KMS-11 (cell line): ENCODE measurements around the gene CERS4.
A peak's percentile ranks its signal among the peaks of the same experiment; 100 is the strongest.

Experiments used
- H2AFZ ChIP-seq: fragments of 200-600 bp; sonication (generic); 2 replicates; pipeline ENCODE4 v1.6.1; 2016; ENCODE audit warnings: antibody characterized with exemption, mixed run types, low read depth
- H3K27ac ChIP-seq: fragments of 200-600 bp; sonication (generic); 2 replicates; pipeline ENCODE4 v1.6.1; 2016; ENCODE audit warnings: mild to moderate bottlenecking, mixed run types
- H3K27me3 ChIP-seq: fragments of 200-600 bp; sonication (generic); 2 replicates; pipeline ENCODE4 v1.6.1; 2017; ENCODE audit warnings: mild to moderate bottlenecking, low read depth, mixed run types, moderate library complexity; ENCODE audit not compliant: insufficient read depth
- H3K36me3 ChIP-seq: fragments of 200-600 bp; sonication (generic); 2 replicates; pipeline ENCODE4 v1.6.1; 2017; ENCODE audit warnings: mild to moderate bottlenecking, mixed run types; ENCODE audit not compliant: insufficient read depth
- H3K4me1 ChIP-seq: fragments of 200-600 bp; sonication (generic); 2 replicates; pipeline ENCODE4 v1.6.1; 2016; ENCODE audit warnings: mild to moderate bottlenecking, low read depth, mixed run types; ENCODE audit not compliant: poor library complexity, severe bottlenecking
- H3K4me2 ChIP-seq: fragments of 200-600 bp; sonication (generic); 2 replicates; pipeline ENCODE4 v1.7.0; 2016; ENCODE audit warnings: mild to moderate bottlenecking, mixed run types
- H3K4me3 ChIP-seq: fragments of 200-600 bp; sonication (generic); IDR thresholded peaks from 2 replicates; pipeline ENCODE4 v1.6.1; 2017; ENCODE audit warnings: low read depth, low read length, mixed read lengths; ENCODE audit not compliant: insufficient read depth
- H3K79me2 ChIP-seq: fragments of 200-600 bp; sonication (generic); 2 replicates; pipeline ENCODE4 v1.6.1; 2016; ENCODE audit warnings: low read depth, mixed run types; ENCODE audit not compliant: insufficient read depth
- H3K9ac ChIP-seq: fragments of 200-600 bp; sonication (generic); 2 replicates; pipeline ENCODE4 v1.6.1; 2016; ENCODE audit warnings: mild to moderate bottlenecking, mixed run types
- H4K20me1 ChIP-seq: fragments of 200-600 bp; sonication (generic); 2 replicates; pipeline ENCODE4 v1.6.1; 2016; ENCODE audit warnings: mild to moderate bottlenecking, mixed run types; ENCODE audit not compliant: insufficient read depth
- TF ChIP-seq, protein P1 (sequence below): fragments of 200-600 bp; sonication (generic); conservative IDR thresholded peaks from 2 replicates; pipeline ENCODE4 v1.6.1; 2017; ENCODE audit warnings: low read depth, mild to moderate bottlenecking, antibody characterized with exemption, low read length, moderate library complexity, mixed read lengths

CERS4 gene

DNA sequence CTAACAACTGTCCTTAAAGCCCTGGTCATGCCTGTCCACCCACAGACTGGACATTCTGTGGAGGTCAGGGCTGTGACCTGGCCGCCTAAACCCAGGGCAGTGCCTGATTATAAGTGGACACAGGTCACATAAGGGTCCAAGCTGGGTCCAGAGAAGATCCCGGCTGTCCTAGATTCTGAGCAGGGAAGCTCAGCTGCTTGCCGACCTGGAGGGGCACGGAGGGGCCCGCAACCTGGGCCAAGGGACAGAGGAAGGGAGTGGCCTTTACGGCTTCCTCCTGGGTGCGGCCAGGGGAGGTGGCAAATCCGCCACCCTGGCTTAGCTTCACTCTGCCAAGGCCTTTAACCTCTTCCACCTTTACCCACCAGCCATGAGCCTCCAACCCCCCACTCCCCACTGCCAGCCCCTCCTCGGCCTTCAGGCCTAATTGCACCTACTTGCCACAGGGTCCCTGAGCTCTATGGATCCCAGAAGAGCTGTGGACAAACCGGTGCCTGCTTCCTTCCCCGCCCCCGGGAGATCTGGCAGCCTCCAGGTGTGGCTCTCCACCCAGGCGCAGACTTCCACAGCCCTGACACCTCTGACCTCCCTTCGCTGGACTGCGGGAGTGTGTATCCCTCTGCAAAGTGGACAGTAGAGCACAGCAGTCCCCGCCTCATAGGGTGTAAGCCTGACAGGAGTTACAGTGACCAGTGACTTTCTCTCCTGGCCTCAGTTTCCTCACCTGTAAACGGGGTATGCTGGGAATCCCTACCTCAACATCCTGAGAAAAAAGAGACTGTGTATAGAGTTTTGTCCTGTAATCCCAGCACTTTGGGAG lies 97.3 kb downstream of the CERS4 start:
- Histone ChIP-seq H3K9ac (peak overlapping the region; percentile 89; the same call in 1 of the 2 replicates), H3K4me1 (peaks cover 15% of the 10 kb centered on the region), H4K20me1 (no peaks in the 10 kb centered on the region), H3K27me3 (no peaks in the 10 kb centered on the region), H3K36me3 (no peaks in the 10 kb centered on the region), H3K79me2 (peaks cover 40% of the 10 kb centered on the region), H3K4me3 (no peak overlapping the region), H3K27ac (no peak overlapping the region), H2AFZ (no peak overlapping the region), H3K4me2 (peak overlapping the region; percentile 74)
- TF ChIP-seq, protein P1, sequence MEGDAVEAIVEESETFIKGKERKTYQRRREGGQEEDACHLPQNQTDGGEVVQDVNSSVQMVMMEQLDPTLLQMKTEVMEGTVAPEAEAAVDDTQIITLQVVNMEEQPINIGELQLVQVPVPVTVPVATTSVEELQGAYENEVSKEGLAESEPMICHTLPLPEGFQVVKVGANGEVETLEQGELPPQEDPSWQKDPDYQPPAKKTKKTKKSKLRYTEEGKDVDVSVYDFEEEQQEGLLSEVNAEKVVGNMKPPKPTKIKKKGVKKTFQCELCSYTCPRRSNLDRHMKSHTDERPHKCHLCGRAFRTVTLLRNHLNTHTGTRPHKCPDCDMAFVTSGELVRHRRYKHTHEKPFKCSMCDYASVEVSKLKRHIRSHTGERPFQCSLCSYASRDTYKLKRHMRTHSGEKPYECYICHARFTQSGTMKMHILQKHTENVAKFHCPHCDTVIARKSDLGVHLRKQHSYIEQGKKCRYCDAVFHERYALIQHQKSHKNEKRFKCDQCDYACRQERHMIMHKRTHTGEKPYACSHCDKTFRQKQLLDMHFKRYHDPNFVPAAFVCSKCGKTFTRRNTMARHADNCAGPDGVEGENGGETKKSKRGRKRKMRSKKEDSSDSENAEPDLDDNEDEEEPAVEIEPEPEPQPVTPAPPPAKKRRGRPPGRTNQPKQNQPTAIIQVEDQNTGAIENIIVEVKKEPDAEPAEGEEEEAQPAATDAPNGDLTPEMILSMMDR = no peak

DNA sequence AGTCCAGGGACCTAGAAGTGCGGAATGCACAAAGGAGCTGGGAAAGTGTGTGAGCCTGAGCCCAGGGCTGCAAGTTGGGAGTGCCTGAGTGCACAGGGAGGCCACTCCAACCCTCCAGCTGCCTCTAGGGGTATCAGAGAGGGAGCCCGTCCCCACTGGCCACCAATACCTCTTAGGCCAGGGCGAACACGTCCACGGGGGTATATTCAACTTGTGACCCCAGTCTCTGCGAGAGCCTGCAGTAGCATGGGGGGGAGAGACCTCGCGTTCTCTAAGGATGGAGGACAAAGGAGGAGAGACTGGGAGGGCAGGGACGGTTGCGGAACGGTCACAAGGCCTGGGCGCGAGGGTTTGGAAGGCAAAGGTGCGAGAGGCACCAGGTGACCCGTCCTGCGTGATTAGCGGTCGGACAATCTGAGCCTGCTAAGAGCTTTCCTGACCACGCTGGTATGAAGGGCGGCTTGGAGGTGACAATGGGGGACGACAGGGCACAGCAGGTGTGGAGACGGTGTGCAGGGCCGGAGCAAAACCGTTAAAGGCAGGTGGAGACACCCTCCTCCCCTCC lies 98.3 kb downstream of the CERS4 start:
- Histone ChIP-seq H3K4me3 (no peak overlapping the region), H3K27ac (peak overlapping the region; percentile 58), H3K36me3 (no peaks in the 10 kb centered on the region), H3K4me1 (peaks cover 15% of the 10 kb centered on the region), H3K9ac (peak overlapping the region; percentile 89), H2AFZ (peak overlapping the region; percentile 74; the same call in 1 of the 2 replicates), H4K20me1 (no peaks in the 10 kb centered on the region), H3K27me3 (no peaks in the 10 kb centered on the region), H3K4me2 (peak overlapping the region; percentile 74), H3K79me2 (peaks cover 40% of the 10 kb centered on the region)
- TF ChIP-seq, protein P1 = no peak

DNA sequence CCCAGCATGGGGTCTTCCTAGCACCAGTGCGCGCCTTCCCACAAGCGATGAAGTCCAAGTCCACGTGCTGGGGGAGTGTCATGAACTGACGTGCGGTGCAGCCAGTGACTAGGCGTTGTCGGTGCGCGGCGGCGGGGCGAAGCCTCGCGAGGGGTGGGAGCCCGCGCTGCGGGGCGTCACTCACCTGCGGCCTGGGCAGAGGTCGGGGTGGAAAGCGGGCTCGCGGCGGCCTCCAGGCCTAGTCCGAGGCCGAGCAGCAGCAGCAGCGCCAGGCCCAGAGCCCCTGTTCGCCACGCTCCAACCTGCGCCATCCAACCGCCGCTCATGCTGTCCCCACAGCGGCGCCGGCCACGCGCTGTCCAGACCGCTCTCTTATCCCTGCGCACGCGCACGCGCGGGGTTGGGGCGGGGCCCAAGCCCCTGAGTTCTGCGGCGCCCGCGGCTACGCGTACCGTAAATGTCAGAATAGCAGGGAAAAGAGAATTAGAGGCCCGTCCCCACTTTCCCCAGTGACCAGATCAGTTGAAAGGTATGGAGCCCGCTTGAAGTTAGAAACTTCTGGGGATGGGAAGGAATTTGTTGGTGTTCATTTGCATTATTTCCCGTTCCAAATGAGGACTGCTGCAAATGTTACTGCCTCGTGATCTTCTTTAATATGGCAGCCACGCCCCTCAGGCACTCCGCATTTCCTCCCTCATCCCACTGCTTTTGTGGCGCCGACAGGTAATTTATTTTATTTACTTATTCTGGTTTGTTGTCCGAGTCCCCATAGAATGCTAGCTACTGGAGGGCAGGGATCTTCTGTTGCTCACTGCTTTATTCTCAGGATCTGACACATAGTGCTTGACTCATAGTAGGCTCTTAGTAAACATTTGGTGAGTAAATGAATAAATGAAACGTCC lies 99.0 kb downstream of the CERS4 start, which contains the start of gene CD320:
Gene CD320 (minus strand): TSS at position 394 of the 902 bp plus-strand sequence. CDS start 68 bp downstream, at position 326.
- Histone ChIP-seq H2AFZ (peak within 1 kb of the TSS; percentile 74), H3K4me1 (peaks cover 15% of the 10 kb centered on the region), H3K9ac (peak within 1 kb of the TSS; percentile 89), H3K4me3 (no peak within 1 kb of the TSS), H3K36me3 (no peaks in the 10 kb centered on the region), H3K4me2 (peak within 1 kb of the TSS; percentile 74), H3K79me2 (peaks cover 40% of the 10 kb centered on the region), H4K20me1 (no peaks in the 10 kb centered on the region), H3K27me3 (no peaks in the 10 kb centered on the region), H3K27ac (peak within 1 kb of the TSS; percentile 58)
- TF ChIP-seq, protein P1 = no peak

DNA sequence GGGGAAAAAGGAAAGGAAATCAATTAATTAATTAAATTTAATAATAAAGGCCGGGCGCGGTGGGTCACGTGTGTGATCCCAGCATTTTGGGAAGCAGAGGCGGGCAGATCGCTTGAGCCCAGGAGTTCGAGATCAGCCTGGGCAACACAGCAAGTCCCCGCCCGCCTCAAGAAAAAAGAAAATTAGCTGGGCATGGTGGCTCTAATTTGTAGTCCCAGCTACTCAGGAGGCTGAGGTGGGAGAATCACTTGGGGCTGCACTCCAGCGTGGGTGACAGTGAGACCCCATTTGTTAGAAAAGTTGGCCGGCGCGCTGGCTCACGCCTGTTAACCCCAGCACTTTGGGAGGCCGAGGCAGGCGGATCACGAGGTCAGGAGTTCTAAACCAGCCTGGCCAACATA lies 99.7 kb downstream of the CERS4 start:
- Histone ChIP-seq H3K4me3 (no peak overlapping the region), H3K79me2 (peaks cover 40% of the 10 kb centered on the region), H4K20me1 (no peaks in the 10 kb centered on the region), H3K27me3 (no peaks in the 10 kb centered on the region), H3K36me3 (no peaks in the 10 kb centered on the region), H3K4me2 (peak overlapping the region; percentile 74), H3K9ac (no peak overlapping the region; the same call in 1 of the 2 replicates), H3K27ac (no peak overlapping the region), H3K4me1 (peaks cover 15% of the 10 kb centered on the region), H2AFZ (no peak overlapping the region)
- TF ChIP-seq, protein P1 = no peak
